MCF 10A (cell line): ENCODE measurements around the gene ARHGAP42. TPM values are rescaled to one million over a fixed set of nuclear protein-coding genes. Genes with fewer than 3 reads are reported as not detected.

Experiments
- BruUV-seq: library from RNA; stranded (reverse); fragments of 400-500 nt; replicated peaks from 2 replicates; lab custom pipeline; 2021; lab: Mats Ljungman, UMichigan
- CTCF ChIA-PET: fragments of 300-600 bp; sonication (Branson Sonifier 250); formaldehyde crosslinking; extraction: SDS; loops from one replicate; lab custom pipeline; 2021; ENCODE audit warnings: antibody characterized with exemption, inconsistent platforms; lab: Yijun Ruan, JAX
- POLR2A ChIA-PET: fragments of 300-600, 350-650 bp; sonication (Branson Sonifier 250); formaldehyde crosslinking; extraction: SDS; loops from one replicate; lab custom pipeline; 2020; ENCODE audit warnings: antibody characterized with exemption, inconsistent platforms; lab: Yijun Ruan, JAX
- DNase-seq: peaks from one replicate; pipeline ENCODE4 v3.0.0-alpha.2; 2018; ENCODE audit not compliant: unreplicated experiment
- H3K27ac Mint-ChIP-seq: one replicate; pipeline ENCODE4 v1.8.0; 2022; ENCODE audit warnings: mild to moderate bottlenecking, low read depth, mixed read lengths; ENCODE audit not compliant: unreplicated experiment
- H3K27me3 Mint-ChIP-seq: one replicate; pipeline ENCODE4 v1.8.0; 2022; ENCODE audit warnings: mixed read lengths; ENCODE audit not compliant: insufficient read depth, unreplicated experiment
- H3K36me3 Mint-ChIP-seq: one replicate; pipeline ENCODE4 v1.8.0; 2022; ENCODE audit warnings: mild to moderate bottlenecking, moderate library complexity, mixed read lengths; ENCODE audit not compliant: insufficient read depth, unreplicated experiment
- H3K4me1 Mint-ChIP-seq: one replicate; pipeline ENCODE4 v1.8.0; 2022; ENCODE audit warnings: mixed read lengths; ENCODE audit not compliant: insufficient read depth, unreplicated experiment
- H3K4me3 Mint-ChIP-seq: one replicate; pipeline ENCODE4 v1.8.0; 2022; ENCODE audit warnings: mild to moderate bottlenecking, moderate library complexity, mixed read lengths; ENCODE audit not compliant: unreplicated experiment
- H3K9me3 Mint-ChIP-seq: one replicate; pipeline ENCODE4 v1.8.0; 2022; ENCODE audit warnings: mixed read lengths; ENCODE audit not compliant: unreplicated experiment
- CTCF ChIP-seq: fragments of 200-600 bp; IDR thresholded peaks from one replicate; pipeline ENCODE4 v1.8.0; 2022; ENCODE audit warnings: antibody characterized with exemption, mild to moderate bottlenecking; ENCODE audit not compliant: unreplicated experiment
- intact Hi-C: fragments of 100-400 bp; cut with micrococcal nuclease; formaldehyde crosslinking; loops from 2 replicates; pipeline ENCODE4 v1.14.1; 2022
- total RNA-seq: library from RNA; stranded (reverse); gene quantifications from 2 replicates; pipeline ENCODE4 v1.2.3, GENCODE V29; 2022

The ARHGAP42 gene
- total RNA-seq, 1 experiment from 2014 or later: 2.5 TPM

GRCh38 chr11:100981196-100981824, 294.2 kb downstream of the ARHGAP42 start:
- Mint-ChIP-seq H3K9me3 (no peaks in the 10 kb centered on the region), H3K4me3 (no peak overlapping the region), H3K27me3 (no peaks in the 10 kb centered on the region), H3K27ac (no peak overlapping the region), H3K36me3 (no peaks in the 10 kb centered on the region), H3K4me1 (no peaks in the 10 kb centered on the region)
- no peak for TF ChIP-seq CTCF
- no TSS peak for BruUV-seq
- ChIA-PET POLR2A (interaction anchor here (0.7 to 1.3 kb wide), 2 partner anchors 27 to 730 kb away, joined by 3 to 4 read pairs; no protein-coding TSS in a partner anchor), CTCF (interaction anchor here (0.6 to 7.7 kb wide), 18 partner anchors 14 to 476 kb away, joined by 3 to 183 read pairs (median 4); no protein-coding TSS in a partner anchor)
- DNase-seq: no peak
- intact Hi-C loops: no loop called here

- intact Hi-C loops: no loop called here
- CTCF ChIA-PET: no interaction called here
- POLR2A ChIA-PET: no interaction called here
- Mint-ChIP-seq H3K36me3 (no peaks in the 10 kb centered on the region), H3K27me3 (no peaks in the 10 kb centered on the region), H3K4me3 (no peak overlapping the region), H3K9me3 (no peaks in the 10 kb centered on the region), H3K27ac (no peak overlapping the region), H3K4me1 (no peaks in the 10 kb centered on the region)
- no peak for TF ChIP-seq CTCF
- BruUV-seq: no TSS peak
- DNase-seq: no peak
Measured at GRCh38 chr11:100984668-100985067, 297.6 kb downstream of the ARHGAP42 start.

- no TSS peak for BruUV-seq
- no peaks in the 10 kb centered on the region for H3K36me3 Mint-ChIP-seq
- no peaks in the 10 kb centered on the region for H3K27me3 Mint-ChIP-seq
- CTCF ChIA-PET: no interaction called here
- H3K4me3 Mint-ChIP-seq: no peak overlapping the region
- H3K27ac Mint-ChIP-seq: no peak overlapping the region
- no peaks in the 10 kb centered on the region for H3K9me3 Mint-ChIP-seq
- POLR2A ChIA-PET: no interaction called here
- intact Hi-C loops: no loop called here
- TF ChIP-seq CTCF: no peak
- no peaks in the 10 kb centered on the region for H3K4me1 Mint-ChIP-seq
- DNase-seq: no peak
Measured at GRCh38 chr11:100990931-100991330, 303.8 kb downstream of the ARHGAP42 start.

GRCh38 chr11:100991541-100991940, 304.5 kb downstream of the ARHGAP42 start:
- Mint-ChIP-seq H3K27me3 (no peaks in the 10 kb centered on the region), H3K4me3 (no peak overlapping the region), H3K4me1 (no peaks in the 10 kb centered on the region), H3K27ac (no peak overlapping the region), H3K36me3 (no peaks in the 10 kb centered on the region), H3K9me3 (no peaks in the 10 kb centered on the region)
- CTCF ChIA-PET: no interaction called here
- intact Hi-C loops: no loop called here
- POLR2A ChIA-PET: no interaction called here
- BruUV-seq: no TSS peak
- no peak for TF ChIP-seq CTCF
- no peak for DNase-seq
